NCI-H1048 (cell line): ENCODE measurements around the gene DPH6.

Experiments used
- DNase-seq: peaks from one replicate; lab custom pipeline; 2025; lab: John Stamatoyannopoulos, UW

DPH6 gene

GRCh38 chr15:35540885-35541284 lies 5.1 kb downstream of the DPH6 start:
- no peak for DNase-seq

GRCh38 chr15:35540021-35540420 lies 5.9 kb downstream of the DPH6 start:
- no peak for DNase-seq

- DNase-seq, result no peak
Observed at GRCh38 chr15:35535365-35535916, 10.5 kb downstream of the DPH6 start.

- no peak for DNase-seq
Observed at GRCh38 chr15:35533130-35534110, 12.5 kb downstream of the DPH6 start.

- no peak for DNase-seq
Observed at GRCh38 chr15:35530698-35531097, 15.3 kb downstream of the DPH6 start.

GRCh38 chr15:35529784-35530183 lies 16.2 kb downstream of the DPH6 start:
- no peak for DNase-seq

GRCh38 chr15:35522061-35522460 lies 23.9 kb downstream of the DPH6 start:
- DNase-seq, result no peak

- DNase-seq, result peak; percentile 20
Observed at GRCh38 chr15:35519541-35520149, 26.3 kb downstream of the DPH6 start.

GRCh38 chr15:35519052-35519451 lies 26.9 kb downstream of the DPH6 start:
- no peak for DNase-seq

- DNase-seq, result no peak
Observed at GRCh38 chr15:35514759-35515158, 31.2 kb downstream of the DPH6 start.

GRCh38 chr15:35507932-35508638 lies 37.9 kb downstream of the DPH6 start:
- DNase-seq, result no peak

GRCh38 chr15:35506272-35506870 lies 39.6 kb downstream of the DPH6 start:
- DNase-seq, result peak; percentile 41

GRCh38 chr15:35505809-35506208 lies 40.2 kb downstream of the DPH6 start:
- DNase-seq, result no peak

GRCh38 chr15:35505141-35505540 lies 40.8 kb downstream of the DPH6 start:
- DNase-seq, result no peak

- no peak for DNase-seq
Observed at GRCh38 chr15:35499723-35500122, 46.2 kb downstream of the DPH6 start.

- peak; percentile 3 for DNase-seq
Observed at GRCh38 chr15:35496585-35496984, 49.4 kb downstream of the DPH6 start.

- DNase-seq, result no peak
Observed at GRCh38 chr15:35495080-35495479, 50.9 kb downstream of the DPH6 start.

GRCh38 chr15:35491999-35492398 lies 54.0 kb downstream of the DPH6 start:
- DNase-seq, result no peak

- no peak for DNase-seq
Observed at GRCh38 chr15:35491173-35491572, 54.8 kb downstream of the DPH6 start.

- DNase-seq, result no peak
Observed at GRCh38 chr15:35490511-35490910, 55.5 kb downstream of the DPH6 start.

- DNase-seq, result no peak
Observed at GRCh38 chr15:35487417-35487816, 58.5 kb downstream of the DPH6 start.

GRCh38 chr15:35486296-35486695 lies 59.7 kb downstream of the DPH6 start:
- DNase-seq, result no peak
